GM23338 (cell line): ENCODE results near the gene WNT9A. TPM values are rescaled to one million over a fixed set of nuclear protein-coding genes. Genes with fewer than 3 reads are reported as not detected.

Experiments used
- ATAC-seq: fragments of 200-7000 bp; cut with Tn5 transposase; 3 replicates; pipeline ENCODE4 v1.9.1; 2020
- DNase-seq: peaks from one replicate; pipeline ENCODE4 v3.0.0-alpha.2; 2015; ENCODE audit warnings: low spot score
- H2AFZ ChIP-seq: fragments of 200-600 bp; sonication (generic); 2 replicates; pipeline ENCODE4 v1.8.0; 2016; ENCODE audit warnings: antibody characterized with exemption, mild to moderate bottlenecking, moderate library complexity
- H3F3A ChIP-seq: fragments of 200-600 bp; sonication (generic); replicated peaks from 2 replicates; pipeline ENCODE4 v1.8.0; 2017; ENCODE audit warnings: antibody characterized with exemption, mixed run types, low read depth
- H3K27ac ChIP-seq: fragments of 200-600 bp; sonication (generic); 2 replicates; pipeline ENCODE4 v1.6.1; 2016; ENCODE audit warnings: low read depth
- H3K27me3 ChIP-seq: fragments of 200-600 bp; sonication (generic); 2 replicates; pipeline ENCODE4 v1.8.0; 2016; ENCODE audit warnings: mild to moderate bottlenecking, mixed run types, moderate library complexity; ENCODE audit not compliant: insufficient read depth
- H3K36me3 ChIP-seq: fragments of 200-600 bp; sonication (generic); 2 replicates; pipeline ENCODE4 v1.8.0; 2016; ENCODE audit warnings: mild to moderate bottlenecking; ENCODE audit not compliant: insufficient read depth
- H3K4me1 ChIP-seq: fragments of 200-600 bp; sonication (generic); 2 replicates; pipeline ENCODE4 v1.8.0; 2016; ENCODE audit warnings: mild to moderate bottlenecking, moderate library complexity; ENCODE audit not compliant: insufficient read depth
- H3K4me2 ChIP-seq: fragments of 200-600 bp; sonication (generic); 2 replicates; pipeline ENCODE4 v1.7.1; 2017; ENCODE audit warnings: mixed run types
- H3K4me3 ChIP-seq: fragments of 200-600 bp; sonication (generic); 2 replicates; pipeline ENCODE4 v1.6.1; 2016; ENCODE audit warnings: mixed run types
- H3K79me2 ChIP-seq: fragments of 200-600 bp; sonication (generic); replicated peaks from 2 replicates; pipeline ENCODE4 v1.8.0; 2017; ENCODE audit warnings: mild to moderate bottlenecking; ENCODE audit not compliant: insufficient read depth
- H3K9me2 ChIP-seq: fragments of 200-600 bp; sonication (generic); 2 replicates; pipeline ENCODE4 v1.8.0; 2017; ENCODE audit not compliant: insufficient read depth
- H4K20me1 ChIP-seq: fragments of 200-600 bp; sonication (generic); replicated peaks from 2 replicates; pipeline ENCODE4 v1.8.0; 2017; ENCODE audit warnings: mild to moderate bottlenecking; ENCODE audit not compliant: insufficient read depth
- H3K27ac Mint-ChIP-seq: 2 replicates; pipeline ENCODE4 v1.8.0; 2020; ENCODE audit warnings: inconsistent platforms, mild to moderate bottlenecking, moderate library complexity, mixed read lengths
- H3K27me3 Mint-ChIP-seq: 3 replicates; pipeline ENCODE4 v1.8.0; 2022; ENCODE audit warnings: low read depth, mild to moderate bottlenecking, moderate library complexity, mixed read lengths, inconsistent platforms; ENCODE audit not compliant: insufficient read depth, poor library complexity
- H3K36me3 Mint-ChIP-seq: 3 replicates; pipeline ENCODE4 v1.8.0; 2021; ENCODE audit warnings: low read depth, mild to moderate bottlenecking, inconsistent platforms, moderate library complexity, mixed read lengths
- H3K4me1 Mint-ChIP-seq: 3 replicates; pipeline ENCODE4 v1.8.0; 2020; ENCODE audit warnings: mild to moderate bottlenecking, inconsistent platforms, mixed read lengths
- H3K4me3 Mint-ChIP-seq: 3 replicates; pipeline ENCODE4 v1.8.0; 2021; ENCODE audit warnings: moderate library complexity, mild to moderate bottlenecking, inconsistent platforms, mixed read lengths
- H3K9me3 Mint-ChIP-seq: 3 replicates; pipeline ENCODE4 v1.8.0; 2020; ENCODE audit warnings: moderate library complexity, mild to moderate bottlenecking, inconsistent platforms, mixed read lengths
- CTCF ChIP-seq, 2 experiments: fragments of 200-600 bp in 1 of 2; sonication (generic) in 1 of 2; conservative IDR thresholded peaks; 2 replicates each; pipeline versions ENCODE4 v1.5.1 to v1.6.1; 2016 to 2017; ENCODE audit warnings: antibody characterized with exemption in 2 of 2, low read depth in 2 of 2, mild to moderate bottlenecking in 2 of 2, moderate library complexity in 1 of 2
- ETS1 ChIP-seq: IDR thresholded peaks from 2 replicates; pipeline ENCODE4 v1.6.1; 2016; ENCODE audit warnings: antibody characterized with exemption
- EZH2 ChIP-seq: fragments of 200-600 bp; sonication (generic); IDR thresholded peaks from one replicate; pipeline ENCODE4 v1.8.0; 2017; ENCODE audit warnings: antibody characterized with exemption, mild to moderate bottlenecking, low read depth; ENCODE audit not compliant: unreplicated experiment
- EZH2phosphoT487 ChIP-seq: fragments of 200-600 bp; sonication (generic); IDR thresholded peaks from one replicate; pipeline ENCODE4 v1.8.1; 2018; ENCODE audit warnings: antibody characterized with exemption; ENCODE audit not compliant: unreplicated experiment
- JUNB ChIP-seq: IDR thresholded peaks from one replicate; pipeline ENCODE4 v1.6.1; 2016; ENCODE audit warnings: antibody characterized with exemption; ENCODE audit not compliant: unreplicated experiment
- POLR2AphosphoS5 ChIP-seq: IDR thresholded peaks from 2 replicates; pipeline ENCODE4 v1.6.1; 2016; ENCODE audit warnings: antibody characterized with exemption, low read depth
- STAT1 ChIP-seq: IDR thresholded peaks from one replicate; pipeline ENCODE4 v1.6.1; 2016; ENCODE audit warnings: antibody characterized with exemption; ENCODE audit not compliant: unreplicated experiment
- ZNF114 ChIP-seq: fragments of 250-450 bp; sonication (Bioruptor Pico); IDR thresholded peaks from 2 replicates; pipeline ENCODE4 v1.5.0; 2020; ENCODE audit warnings: mild to moderate bottlenecking, moderate library complexity
- ZNF331 ChIP-seq: fragments of 250-450 bp; sonication (Bioruptor Pico); IDR thresholded peaks from 2 replicates; pipeline ENCODE4 v1.5.0; 2020; ENCODE audit warnings: low read depth, mild to moderate bottlenecking, moderate library complexity
- ZNF462 ChIP-seq: fragments of 250-450 bp; sonication (Bioruptor Pico); IDR thresholded peaks from 2 replicates; pipeline ENCODE4 v1.5.0; 2020; ENCODE audit warnings: mild to moderate bottlenecking, moderate library complexity
- polyA plus RNA-seq: library from polyadenylated mRNA; unstranded; fragments of >200 nt; fragmentation: Nextera tagmentation; extraction: Ambion mirVana; gene quantifications from 2 replicates; pipeline ENCODE4 v1.2.1, GENCODE V29; 2016
- total RNA-seq: library from RNA; depleted of rRNA; stranded (reverse); fragments of >200 nt; shearing (Covaris generic); gene quantifications from 2 replicates; pipeline ENCODE4 v1.2.3, GENCODE V29; 2014

The WNT9A gene
- total and polyA plus RNA-seq, 2 experiments from 2014 or later, result 0.06 to 2.0 TPM

- Mint-ChIP-seq H3K27ac (no peak overlapping the region), H3K9me3 (no peaks in the 10 kb centered on the region), H3K4me1 (peaks cover 11% of the 10 kb centered on the region), H3K27me3 (peaks cover 23% of the 10 kb centered on the region), H3K4me3 (no peak overlapping the region), H3K36me3 (no peaks in the 10 kb centered on the region; the same call in 2 of the 3 replicates)
- no peak overlapping the region for H3K27ac ChIP-seq
- 0 out of 2 replicates have a peak, but pooled peaks cover 3% of the 10 kb centered on the region for H3K4me1 ChIP-seq
- ATAC-seq (peak; percentile 59), DNase-seq (no peak)
- no peaks in the 10 kb centered on the region for H3K27me3 ChIP-seq
- H3K4me3 ChIP-seq, result no peak overlapping the region
- H3F3A ChIP-seq, result no peaks in the 10 kb centered on the region
- TF ChIP-seq CTCF (conservative IDR thresholded peaks at IDR 0.05; ENCODE audit: low read depth in 2 of 2), result no peak
- TF ChIP-seq JUNB, result no peak
- TF ChIP-seq ZNF331, result no peak
- no peak for TF ChIP-seq EZH2phosphoT487
- TF ChIP-seq EZH2, result no peak
- TF ChIP-seq STAT1, result no peak
- TF ChIP-seq ZNF114, result no peak
- no peak for TF ChIP-seq ETS1
- no peak for TF ChIP-seq POLR2AphosphoS5
- no peak for TF ChIP-seq ZNF462 (CRISPR knock-in tag)
- no peaks in the 10 kb centered on the region for H3K36me3 ChIP-seq
- H3K79me2 ChIP-seq, result no peaks in the 10 kb centered on the region
- H3K9me2 ChIP-seq, result no peaks in the 10 kb centered on the region
- H3K4me2 ChIP-seq, result no peak overlapping the region
- H4K20me1 ChIP-seq, result no peaks in the 10 kb centered on the region
- H2AFZ ChIP-seq, result no peak overlapping the region
These were observed 51.7 kb downstream of the WNT9A start for GRCh38 chr1:227895828-227896685.
